Measurements from ENCODE around the gene PLEKHG4.

Gene PLEKHG4

DNA sequence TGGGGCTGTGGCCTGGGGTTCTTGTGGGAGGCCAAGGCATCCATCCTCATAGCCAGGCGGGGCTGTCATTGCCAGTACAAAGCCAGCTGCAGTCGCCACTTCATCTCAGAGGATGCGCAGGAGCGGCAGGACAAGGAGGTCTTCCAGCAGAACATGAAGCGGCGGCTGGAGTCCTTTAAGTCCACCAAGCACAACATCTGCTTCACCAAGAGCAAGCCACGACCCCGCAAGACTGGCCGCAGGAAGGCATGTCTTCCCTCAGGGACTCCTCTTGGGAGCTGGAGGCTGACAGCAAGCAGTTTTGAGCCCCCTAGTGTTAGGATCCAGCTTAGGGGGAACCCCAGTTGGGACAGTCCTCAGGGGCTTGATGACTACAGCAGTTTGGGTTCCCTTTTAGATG is 15.1 kb upstream of the PLEKHG4 start:
- no peak for DNase-seq

DNA sequence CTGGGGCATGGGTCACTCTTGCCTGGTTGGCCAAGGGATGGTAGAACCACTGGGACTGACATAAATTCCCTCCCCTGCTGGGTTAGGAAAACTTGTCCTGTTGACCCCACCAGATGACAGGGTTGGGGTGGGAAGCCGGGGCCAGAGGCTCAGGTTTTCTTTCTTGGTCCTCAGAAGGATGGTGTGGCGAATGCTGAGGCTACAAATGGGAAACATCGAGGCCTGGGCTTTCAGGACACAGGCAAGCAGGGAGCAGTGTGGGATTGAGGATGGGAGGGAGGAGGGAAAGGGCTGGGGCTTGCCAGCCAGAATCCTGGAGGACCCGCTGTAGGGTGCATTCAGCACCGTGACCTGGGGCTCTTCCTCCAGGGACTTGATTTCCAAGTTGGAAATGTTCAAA is 14.5 kb upstream of the PLEKHG4 start:
- DNase-seq = no peak

DNA sequence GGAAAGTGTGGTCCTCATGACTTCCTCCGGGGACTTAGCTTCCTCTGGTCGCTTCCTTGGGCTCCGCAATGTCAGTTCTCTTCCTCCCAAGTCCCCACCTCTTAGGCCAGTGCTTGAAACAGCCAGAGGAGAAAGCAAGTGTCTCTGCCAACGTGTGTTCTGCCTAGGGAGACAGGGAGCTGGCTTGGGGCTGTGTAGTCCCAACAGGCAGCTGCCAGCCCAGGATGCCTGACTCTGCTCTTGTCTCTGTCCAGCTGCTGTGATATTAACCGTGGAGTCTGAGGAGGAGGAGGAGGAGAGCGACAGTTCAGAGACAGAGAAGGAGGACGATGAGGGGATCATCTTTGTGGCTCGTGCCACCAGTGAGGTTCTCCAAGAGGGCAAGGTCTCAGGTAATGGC is 13.5 kb upstream of the PLEKHG4 start:
- DNase-seq = no peak

DNA sequence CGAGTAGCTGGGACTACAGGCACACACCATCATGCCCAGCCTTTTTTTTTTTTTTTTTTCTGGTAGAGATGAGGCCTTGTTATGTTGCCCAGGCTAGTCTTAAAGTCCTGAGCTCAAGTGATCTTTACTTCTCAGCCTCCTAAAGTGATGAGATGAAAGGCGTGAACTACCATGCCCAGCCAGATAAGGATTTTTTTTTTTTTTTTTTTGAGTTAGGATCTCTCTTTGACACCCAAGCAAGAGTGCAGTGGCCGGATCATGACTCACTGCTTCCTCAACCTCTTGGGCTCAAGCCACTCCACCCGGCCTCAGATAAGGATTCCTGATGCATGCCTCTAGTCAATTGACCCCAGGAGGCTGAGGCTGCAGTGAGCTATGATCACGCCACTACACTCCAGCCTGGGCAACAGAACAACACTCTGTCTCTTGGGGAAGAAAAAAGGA is 11.2 kb upstream of the PLEKHG4 start:
- DNase-seq = peak; percentile 89

DNA sequence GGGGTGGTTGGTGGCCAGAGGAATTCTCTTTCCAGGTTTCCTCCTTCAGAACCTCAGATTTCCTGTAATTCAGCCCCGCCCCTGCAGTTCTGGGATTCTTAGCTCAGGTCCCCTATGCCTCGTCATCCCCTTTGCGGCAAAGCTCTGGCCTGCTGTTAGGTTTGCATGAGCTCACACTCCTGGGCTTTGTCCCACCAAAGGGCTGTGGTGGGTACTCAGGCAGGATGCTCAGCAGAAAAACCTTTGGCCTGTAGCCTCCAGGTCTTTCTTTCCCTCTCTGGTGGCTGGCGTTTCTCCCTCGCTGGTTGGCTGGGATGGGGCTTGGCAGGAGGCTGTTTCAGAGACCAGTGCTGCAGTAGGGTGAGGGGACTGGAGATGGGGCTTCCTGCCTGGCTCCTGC is 9.6 kb upstream of the PLEKHG4 start:
- DNase-seq = no peak

DNA sequence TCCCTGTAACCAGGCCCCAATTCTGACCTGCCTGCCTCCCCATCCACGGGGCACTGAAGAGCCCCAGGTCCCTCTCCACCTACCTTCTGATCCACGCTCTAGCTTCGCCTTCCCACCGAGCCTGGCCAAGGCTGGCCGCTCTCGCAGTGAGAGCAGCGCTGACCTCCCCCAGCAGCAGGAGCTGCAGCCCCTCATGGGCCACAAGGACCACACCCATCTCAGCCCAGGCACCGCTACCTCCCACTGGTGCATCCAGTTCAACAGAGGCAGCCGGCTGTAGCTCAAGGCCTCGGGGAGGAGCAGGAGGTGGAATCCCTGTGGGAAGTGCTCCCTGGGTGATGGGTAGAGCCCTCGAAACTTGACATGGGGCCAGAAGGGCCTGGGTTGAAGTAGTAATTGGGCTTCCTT is 8.4 kb upstream of the PLEKHG4 start:
- DNase-seq = no peak

DNA sequence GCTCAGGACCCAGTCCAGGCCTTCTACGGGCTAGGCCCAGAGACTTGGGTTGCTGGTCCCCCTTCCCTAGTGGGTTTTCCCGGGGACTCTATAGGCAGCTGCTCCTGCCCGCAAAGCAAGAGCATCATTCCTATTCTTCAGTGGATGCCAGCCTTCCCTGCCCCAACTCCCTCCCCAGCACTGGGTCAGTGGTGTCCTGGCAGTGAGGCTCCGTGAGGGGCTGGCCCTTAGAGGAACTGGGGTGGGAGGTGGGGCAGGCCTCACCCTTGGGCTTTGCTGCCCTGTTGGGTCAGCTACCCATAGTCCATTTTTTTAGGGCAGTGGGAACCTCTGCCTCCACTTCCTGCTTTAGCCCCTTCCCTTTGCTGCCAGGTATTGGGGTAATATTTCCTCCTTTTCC is 7.9 kb upstream of the PLEKHG4 start:
- DNase-seq = no peak

DNA sequence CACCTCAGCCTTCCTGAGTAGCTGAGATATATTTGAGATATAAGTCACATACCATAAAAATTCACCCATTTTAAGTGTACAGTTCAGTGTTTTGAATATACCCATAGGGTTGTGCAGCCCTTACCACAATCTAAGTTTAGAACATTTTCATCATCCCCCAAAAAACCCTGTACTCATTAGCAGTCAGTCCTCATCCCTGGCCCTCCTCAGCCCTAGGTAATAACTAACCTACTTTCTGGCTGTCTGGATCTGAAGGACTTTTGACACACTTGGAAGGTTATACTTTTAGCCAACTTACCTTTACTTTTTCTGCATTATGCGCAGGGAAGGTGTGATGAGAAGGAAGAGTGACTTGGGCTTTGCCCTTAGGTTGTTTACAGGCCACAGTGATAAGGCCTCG is 4.0 kb upstream of the PLEKHG4 start:
- DNase-seq = no peak

DNA sequence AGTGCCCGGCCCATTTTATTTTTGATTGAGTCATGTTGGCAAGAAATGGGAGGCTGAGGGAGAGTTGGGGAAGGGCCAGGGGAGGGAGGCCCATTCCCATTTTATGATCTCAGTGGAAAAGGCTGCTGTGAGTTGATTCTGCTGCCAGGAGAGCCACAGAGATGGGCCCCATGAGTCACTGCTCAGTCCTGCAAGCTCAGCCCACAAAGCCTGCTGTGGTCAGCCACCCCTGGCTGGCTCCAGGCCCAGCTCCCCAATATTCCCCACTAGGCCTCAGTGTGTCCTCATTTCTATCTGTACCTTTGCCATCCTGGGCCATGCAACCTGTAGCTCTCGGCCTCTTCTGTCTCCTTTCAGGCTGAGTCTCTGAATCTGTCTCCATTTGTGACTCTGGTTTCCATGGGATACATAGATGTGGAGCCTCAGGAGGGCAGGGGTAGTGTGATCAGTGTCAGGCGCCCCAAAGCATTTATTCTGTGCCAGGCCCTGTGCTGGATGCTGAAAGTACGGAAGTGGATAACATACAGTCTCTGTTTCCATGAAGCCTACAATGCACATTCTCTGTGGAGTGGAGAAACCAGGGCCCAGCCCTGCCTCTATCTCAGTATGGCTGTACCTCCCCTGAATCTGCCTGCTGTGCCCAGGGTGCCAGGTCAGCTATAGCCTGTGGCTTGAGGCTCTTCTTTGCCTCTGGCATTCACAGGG is 1.9 kb upstream of the PLEKHG4 start:
- DNase-seq = peak; percentile 99

DNA sequence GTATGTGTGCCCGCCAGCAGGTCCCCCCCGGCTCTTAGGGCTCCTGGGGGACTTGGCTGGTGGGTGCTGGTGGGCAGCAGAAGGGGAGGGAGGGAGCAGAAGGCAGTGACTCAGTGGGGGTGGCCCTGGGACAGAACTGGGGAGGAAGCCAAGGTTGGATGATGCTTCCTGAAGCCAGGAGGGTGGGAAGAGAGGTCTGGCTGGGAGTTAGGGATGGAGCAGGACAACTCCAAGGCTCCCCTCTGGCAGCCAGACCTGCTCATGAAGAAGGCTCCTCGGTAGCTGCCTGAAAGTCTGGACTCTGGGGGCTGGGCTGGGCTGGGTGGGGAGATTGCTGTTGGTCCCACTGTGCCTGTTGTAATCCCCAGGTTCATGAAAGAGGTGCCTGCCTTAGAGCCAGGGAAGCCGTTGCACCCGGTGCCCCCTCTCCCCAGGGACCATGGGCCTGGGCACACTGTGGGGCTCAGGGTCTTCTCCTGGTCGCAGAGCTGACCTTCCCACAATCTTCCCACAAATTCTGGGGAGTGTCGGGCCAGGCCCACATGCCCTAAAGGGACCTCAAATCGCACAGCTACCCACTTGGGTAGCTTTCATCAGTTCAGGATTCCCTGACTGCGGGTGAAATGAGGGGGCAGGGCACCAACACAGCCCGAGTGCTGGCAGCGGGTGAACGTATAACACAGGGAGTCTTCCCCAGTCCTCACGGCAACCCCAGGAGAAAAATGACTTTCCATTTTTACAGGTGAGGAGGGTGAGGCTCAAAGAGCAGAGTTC is 1.1 kb upstream of the PLEKHG4 start:
- DNase-seq = peak; percentile 79

DNA sequence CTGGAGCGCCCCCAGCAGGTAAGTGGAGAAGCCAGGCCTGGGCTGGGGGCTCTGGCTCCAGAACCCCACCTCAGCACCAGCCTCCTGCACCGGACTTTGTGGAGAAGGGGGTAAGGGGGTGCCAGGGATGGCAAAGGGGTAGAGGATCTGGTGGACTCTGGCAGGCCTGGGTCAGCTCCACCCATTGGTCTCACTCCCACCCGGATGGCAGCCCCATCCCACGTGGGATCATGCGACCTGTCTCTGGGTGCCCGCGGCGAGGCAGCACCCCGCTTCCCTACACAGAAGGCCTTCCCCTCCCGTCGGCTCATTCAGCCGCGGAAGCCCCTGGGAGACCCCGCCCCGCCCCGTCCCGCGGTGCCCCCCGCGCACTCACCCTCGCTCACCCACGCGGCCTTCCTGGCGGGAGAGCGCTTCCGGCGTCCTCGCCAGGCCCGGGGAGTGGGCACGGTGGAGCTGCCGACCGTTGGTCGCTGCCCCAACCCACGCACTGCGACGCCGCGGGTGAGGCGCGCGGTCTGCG is 498 bp upstream of the PLEKHG4 start:
- no peak for DNase-seq

DNA sequence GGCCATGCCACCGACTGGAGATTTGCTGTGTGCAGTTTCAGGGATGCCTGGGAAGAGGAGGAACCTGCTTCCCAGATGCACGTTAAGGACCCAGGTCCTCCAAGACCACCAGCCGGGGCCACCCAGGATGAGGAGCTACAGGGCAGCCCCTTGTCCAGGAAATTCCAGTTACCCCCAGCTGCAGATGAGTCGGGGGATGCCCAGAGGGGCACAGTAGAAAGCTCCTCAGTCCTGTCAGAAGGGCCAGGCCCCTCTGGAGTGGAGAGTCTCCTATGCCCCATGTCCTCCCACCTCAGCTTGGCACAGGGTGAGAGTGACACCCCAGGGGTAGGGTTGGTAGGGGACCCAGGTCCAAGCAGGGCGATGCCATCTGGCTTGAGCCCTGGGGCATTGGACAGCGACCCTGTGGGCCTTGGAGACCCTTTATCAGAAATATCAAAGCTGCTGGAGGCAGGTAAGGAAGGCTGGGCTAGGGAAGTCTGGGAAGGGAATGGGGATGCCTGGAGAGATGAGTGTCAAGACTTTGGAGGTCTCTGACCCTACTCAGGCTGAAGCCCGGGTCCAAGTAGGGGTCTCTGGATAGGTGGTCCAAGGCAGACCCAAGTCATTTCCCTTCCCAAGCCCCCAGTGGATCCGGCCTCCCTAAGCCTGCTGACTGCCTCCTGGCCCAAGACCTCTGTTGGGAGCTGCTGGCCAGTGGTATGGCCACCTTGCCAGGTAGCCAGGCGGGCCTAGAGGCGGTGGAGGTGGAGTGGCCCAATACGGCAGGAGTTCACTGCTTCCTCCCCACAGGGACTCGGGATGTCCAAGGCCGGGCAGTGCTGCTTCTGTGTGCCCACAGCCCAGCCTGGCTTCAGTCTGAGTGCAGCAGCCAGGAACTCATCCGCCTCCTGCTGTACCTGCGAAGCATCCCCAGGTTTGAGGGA is 1.0 kb downstream of the PLEKHG4 start:
- no peak for DNase-seq

DNA sequence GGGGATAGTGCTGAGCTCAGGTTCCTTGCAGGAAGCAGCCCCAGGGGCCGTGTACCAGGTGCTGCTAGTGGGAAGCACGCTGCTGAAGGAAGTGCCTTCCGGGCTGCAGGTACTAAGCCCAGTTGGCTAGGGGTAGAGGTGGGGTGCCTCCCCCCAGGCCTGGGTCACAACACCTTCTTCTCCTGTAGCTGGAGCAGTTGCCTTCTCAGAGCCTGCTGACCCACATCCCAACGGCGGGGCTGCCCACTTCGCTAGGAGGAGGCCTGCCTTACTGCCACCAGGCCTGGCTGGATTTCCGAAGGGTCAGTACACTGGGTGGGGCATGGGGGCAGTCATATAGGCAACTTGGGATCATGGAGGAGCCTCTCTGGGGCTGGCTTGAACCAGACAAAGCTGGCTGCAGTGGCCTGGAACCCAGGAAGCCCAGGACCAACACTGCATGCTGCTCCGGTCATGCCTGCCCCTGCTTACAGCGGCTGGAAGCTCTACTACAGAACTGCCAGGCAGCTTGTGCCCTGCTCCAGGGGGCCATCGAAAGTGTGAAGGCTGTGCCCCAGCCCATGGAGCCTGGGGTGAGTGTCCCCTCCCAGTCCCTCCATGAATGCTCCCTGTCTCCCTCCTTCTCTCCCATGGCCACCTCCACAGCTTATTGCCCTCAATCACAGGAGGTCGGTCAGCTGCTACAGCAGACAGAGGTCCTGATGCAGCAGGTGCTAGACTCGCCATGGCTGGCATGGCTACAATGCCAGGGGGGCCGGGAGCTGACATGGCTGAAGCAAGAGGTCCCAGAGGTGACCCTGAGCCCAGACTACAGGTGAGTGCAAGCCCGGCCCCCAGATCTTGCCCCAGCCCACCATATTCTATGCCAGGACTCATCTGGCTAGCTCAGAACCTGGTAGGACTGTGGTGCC is 2.5 kb downstream of the PLEKHG4 start:
- no peak for DNase-seq

DNA sequence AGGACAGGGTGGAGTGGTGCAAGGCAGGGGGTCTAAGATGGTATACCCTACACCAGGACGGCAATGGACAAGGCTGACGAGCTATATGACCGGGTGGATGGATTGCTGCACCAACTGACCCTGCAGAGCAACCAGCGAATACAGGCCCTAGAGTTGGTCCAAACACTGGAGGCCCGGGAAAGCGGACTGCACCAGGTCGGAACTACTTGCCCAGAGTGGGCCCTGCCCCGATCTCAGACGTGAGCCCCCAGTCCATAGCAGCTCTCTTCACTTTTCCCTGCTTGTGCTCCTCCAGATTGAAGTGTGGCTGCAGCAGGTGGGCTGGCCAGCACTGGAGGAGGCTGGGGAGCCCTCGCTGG is 3.1 kb downstream of the PLEKHG4 start:
- no peak for DNase-seq

DNA sequence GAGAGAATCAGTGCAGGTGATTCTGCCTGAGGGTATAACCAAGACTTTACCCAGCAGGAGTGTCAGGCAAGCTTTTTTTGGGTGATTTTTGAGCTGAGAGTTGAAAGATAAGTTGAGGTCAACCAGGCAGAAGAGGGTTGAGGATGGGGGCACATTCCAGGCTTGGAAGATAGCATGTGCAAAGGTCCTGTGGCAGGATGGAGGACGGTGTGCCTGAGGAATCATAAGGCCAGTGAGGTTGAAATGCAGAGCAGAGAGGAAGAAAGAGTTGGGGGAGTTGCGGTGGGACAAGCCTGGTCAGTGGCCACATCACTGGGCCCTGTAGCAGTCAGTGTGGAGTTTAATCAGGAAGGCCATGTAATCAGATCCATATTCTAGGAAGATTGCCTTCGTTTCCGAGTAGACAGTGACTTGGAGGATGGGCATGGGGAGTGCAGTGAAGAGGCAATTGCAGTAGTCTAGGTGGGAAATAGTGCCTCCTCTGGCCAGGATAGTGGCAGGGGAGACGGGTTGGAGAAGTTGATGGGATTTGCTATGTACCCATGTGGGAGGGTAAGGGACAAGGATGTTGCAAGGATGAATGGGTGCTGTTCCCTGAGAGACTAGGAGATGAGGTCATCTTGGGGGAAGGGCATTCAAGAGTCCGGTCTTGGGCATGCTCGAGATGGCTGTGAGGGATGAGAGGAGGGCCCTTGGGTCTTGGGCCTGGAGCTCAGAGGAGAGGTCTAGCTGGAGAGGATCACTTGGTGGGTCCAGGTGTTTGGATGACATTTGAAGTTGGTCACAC is 3.9 kb downstream of the PLEKHG4 start:
- DNase-seq = peak; percentile 38

DNA sequence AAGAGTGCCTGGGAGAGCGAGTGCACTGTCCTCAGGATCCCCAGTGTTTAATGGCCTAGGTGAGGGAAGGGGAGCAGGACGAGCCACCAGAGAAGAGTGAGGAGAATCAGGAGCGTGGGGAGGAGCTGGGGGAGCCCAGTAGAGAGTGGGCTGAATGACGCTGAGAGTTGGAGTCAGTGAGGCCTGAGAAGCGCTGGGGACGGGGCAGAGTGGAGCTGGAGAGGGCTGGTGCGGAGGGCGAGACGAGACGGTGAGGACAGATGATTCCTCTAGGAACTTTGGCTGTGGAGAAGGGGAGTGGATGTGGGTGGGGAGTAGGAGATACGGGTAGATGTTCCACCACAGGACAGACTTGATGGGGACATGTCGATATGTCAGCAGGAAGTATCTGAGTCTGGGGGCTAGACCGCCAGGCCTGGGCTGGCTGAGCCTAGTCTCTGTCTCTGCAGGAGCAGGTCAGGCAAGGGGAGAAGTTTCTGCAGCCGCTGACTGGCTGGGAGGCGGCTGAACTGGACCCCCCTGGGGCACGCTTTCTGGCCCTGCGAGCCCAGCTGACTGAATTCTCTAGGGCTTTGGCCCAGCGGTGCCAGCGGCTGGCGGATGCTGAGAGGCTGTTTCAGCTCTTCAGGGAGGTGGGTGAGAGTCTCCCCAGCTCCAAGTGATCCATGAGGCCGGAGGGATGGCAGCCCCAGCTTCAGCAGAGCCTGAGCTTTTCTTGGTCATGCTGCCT is 4.7 kb downstream of the PLEKHG4 start:
- DNase-seq = no peak

DNA sequence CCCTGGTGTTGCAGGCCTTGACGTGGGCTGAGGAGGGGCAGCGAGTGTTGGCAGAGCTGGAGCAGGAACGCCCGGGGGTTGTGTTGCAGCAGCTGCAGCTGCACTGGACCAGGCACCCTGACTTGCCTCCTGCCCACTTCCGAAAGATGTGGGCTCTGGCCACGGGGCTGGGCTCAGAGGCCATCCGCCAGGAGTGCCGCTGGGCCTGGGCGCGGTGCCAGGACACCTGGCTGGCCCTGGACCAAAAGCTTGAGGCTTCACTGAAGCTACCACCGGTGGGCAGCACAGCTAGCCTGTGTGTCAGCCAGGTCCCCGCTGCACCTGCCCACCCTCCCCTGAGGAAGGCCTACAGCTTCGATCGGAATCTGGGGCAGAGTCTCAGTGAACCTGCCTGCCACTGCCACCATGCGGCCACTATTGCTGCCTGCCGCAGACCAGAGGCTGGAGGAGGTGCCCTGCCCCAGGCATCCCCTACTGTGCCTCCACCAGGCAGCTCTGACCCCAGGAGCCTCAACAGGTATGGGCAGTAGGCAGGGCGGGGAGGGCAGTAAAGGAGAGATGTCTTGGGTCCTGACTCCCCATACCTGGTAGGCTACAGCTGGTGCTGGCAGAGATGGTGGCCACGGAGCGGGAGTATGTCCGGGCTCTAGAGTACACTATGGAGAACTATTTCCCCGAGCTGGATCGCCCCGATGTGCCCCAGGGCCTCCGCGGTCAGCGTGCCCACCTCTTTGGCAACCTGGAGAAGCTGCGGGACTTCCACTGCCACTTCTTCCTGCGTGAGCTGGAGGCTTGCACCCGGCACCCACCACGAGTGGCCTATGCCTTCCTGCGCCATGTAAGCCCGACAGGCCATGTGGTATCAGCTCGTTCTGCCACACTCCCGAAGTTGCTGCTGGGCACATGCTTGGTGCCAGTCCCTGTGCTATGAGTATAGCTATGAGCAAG is 5.6 kb downstream of the PLEKHG4 start:
- DNase-seq = peak; percentile 39

DNA sequence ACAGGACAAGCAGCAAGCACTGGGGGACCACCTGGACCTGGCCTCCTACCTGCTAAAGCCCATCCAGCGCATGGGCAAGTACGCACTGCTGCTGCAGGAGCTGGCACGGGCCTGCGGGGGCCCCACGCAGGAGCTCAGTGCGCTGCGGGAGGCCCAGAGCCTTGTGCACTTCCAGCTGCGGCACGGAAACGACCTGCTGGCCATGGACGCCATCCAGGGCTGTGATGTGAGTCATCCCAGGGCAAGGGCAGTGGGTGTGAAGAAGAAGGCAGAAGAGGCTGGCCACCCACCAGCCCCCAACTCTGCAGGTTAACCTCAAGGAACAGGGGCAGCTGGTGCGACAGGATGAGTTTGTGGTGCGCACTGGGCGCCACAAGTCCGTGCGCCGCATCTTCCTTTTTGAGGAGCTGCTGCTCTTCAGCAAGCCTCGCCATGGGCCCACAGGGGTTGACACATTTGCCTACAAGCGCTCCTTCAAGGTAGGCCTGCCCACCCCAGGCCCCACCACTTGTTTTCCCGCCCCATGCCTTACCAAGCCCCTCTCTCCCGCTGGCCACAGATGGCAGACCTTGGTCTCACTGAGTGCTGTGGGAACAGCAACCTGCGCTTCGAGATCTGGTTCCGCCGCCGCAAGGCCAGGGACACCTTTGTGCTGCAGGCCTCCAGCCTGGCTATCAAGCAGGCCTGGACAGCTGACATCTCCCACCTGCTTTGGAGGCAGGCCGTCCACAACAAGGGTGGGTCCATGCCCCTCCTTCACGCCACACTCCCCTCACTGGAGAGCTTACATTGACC is 7.3 kb downstream of the PLEKHG4 start:
- DNase-seq = no peak

DNA sequence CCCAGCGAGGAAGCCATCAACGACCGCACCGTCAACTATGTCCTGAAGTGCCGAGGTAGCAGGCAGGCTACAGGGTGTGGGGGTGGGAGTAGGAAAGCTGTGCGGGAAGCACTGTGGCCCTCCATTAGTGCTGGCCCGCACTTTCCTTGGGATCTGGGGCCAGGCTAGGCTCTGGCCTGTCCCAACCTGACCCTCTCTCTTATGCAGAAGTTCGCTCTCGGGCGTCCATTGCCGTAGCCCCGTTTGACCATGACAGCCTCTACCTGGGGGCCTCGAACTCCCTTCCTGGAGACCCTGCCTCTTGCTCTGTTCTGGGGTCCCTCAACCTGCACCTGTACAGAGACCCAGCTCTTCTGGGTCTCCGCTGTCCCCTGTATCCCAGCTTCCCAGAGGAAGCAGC is 8.6 kb downstream of the PLEKHG4 start:
- DNase-seq = no peak

All from HCEC 1CT (cell line).